ENCODE measurements around the gene COTL1. TPM values are rescaled to one million over a fixed set of nuclear protein-coding genes. Genes with fewer than 3 reads are reported as not detected.
A peak's percentile ranks its signal among the peaks of the same experiment; 100 is the strongest.

COTL1 gene
- total and polyA plus RNA-seq, 2 of the 13 experiments (the other 11 are each of a cell fraction or from before 2014, with no cell fraction given): 8.7 to 16.9 TPM

DNA sequence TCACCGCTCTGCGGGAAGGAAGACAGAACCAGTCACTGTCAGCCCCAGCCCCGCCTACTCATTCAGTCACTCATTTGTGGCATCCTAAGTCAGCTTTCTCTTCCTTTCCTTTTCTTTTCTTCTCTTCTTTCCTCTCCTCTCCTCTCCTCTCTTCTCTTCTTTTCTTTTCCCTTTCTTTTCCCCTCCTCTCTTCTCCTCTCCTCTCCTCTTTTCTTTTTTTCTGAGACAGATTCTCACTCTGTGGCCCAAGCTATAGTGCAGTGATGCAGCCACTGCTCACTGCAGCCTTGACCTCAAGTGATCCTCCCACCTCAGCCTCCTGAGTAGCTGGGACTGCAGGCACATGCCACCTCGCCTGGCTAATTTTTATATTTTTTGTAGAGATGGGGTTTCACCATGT, 19.8 kb upstream of the COTL1 start:
- ATAC-seq (no peak), DNase-seq (ENCODE audit: low spot score) (no peak), FAIRE-seq (no peak)
- 0 out of 2 replicates have a peak overlapping the region, but pooled peaks have one; percentile 9 for H3K4me2 ChIP-seq (ENCODE audit: low read depth, low read length)
- ChIA-PET POLR2A (interaction anchor here (1.2 kb wide), 1 partner anchor 11 kb away, joined by 3 read pairs; the partner anchor contains the start of gene KLHL36), CTCF (ENCODE audit: low intra/inter-chr PET ratio, low total read pairs) (no interaction called here)
- H3K27ac ChIP-seq (ENCODE audit: extremely low read length, insufficient read depth, low read length): no peak overlapping the region
- no peaks in the 10 kb centered on the region for H3K9me3 ChIP-seq (ENCODE audit: low read length)
- H3K79me2 ChIP-seq (ENCODE audit: insufficient read depth, low read length): no peaks in the 10 kb centered on the region
- H3K36me3 ChIP-seq (replicated peaks in 1 of 2; ENCODE audit: control insufficient read depth in 1 of 2, insufficient read depth in 2 of 2, low read length in 2 of 2): no peaks in the 10 kb centered on the region
- BruUV-seq (replicated peaks): no TSS peak
- 0 out of 5 replicates have a peak, but pooled peaks cover 0 to 13% of the 10 kb centered on the region in 2 experiments for H3K27me3 ChIP-seq (ENCODE audit: control insufficient read depth in 1 of 2, insufficient read depth in 2 of 2, low read length in 2 of 2)
- intact Hi-C loops (cut with micrococcal nuclease; ENCODE audit: unreplicated experiment) (no loop called here), in situ Hi-C loops (cut with HindIII; ENCODE audit: extremely low pct_ligation_motif_present, low pct_unique_long_range_greater_than_20kb) (no loop called here)
- H2AFZ ChIP-seq (ENCODE audit: low read length): no peak overlapping the region
- WGBS (ENCODE audit: low lambda C conversion rate): 47% methylated on average over 4 of the region's 4 CpGs
- H3K4me1 ChIP-seq (ENCODE audit: insufficient read depth, low read length): peaks cover 48% of the 10 kb centered on the region
- no peak overlapping the region for H3K4me3 ChIP-seq (replicated peaks in 1 of 3; ENCODE audit: insufficient read depth in 1 of 3, low read depth in 2 of 3, low read length in 3 of 3)
- H4K20me1 ChIP-seq (ENCODE audit: insufficient read depth, low read length): no peaks in the 10 kb centered on the region
- no peak overlapping the region for H3K9ac ChIP-seq (ENCODE audit: insufficient read depth, low read depth, low read length)
- no peak for TF ChIP-seq SAP130 (CRISPR knock-in tag; IDR thresholded peaks at IDR 0.05; ENCODE audit: low read depth)
- TF ChIP-seq, protein P1, sequence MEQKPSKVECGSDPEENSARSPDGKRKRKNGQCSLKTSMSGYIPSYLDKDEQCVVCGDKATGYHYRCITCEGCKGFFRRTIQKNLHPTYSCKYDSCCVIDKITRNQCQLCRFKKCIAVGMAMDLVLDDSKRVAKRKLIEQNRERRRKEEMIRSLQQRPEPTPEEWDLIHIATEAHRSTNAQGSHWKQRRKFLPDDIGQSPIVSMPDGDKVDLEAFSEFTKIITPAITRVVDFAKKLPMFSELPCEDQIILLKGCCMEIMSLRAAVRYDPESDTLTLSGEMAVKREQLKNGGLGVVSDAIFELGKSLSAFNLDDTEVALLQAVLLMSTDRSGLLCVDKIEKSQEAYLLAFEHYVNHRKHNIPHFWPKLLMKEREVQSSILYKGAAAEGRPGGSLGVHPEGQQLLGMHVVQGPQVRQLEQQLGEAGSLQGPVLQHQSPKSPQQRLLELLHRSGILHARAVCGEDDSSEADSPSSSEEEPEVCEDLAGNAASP (CRISPR knock-in tag; IDR thresholded peaks at IDR 0.05; ENCODE audit: borderline replicate concordance): peak; percentile 55; the same call in 1 of the 2 replicates
- TF ChIP-seq TCF7 (IDR thresholded peaks at IDR 0.05; ENCODE audit: low read depth): no peak
- TF ChIP-seq PRMT3 (CRISPR knock-in tag; IDR thresholded peaks at IDR 0.05; ENCODE audit: borderline replicate concordance, low read depth): no peak
- TF ChIP-seq REPIN1 (CRISPR knock-in tag; IDR thresholded peaks at IDR 0.05; ENCODE audit: borderline replicate concordance, low read depth): no peak
- TF ChIP-seq CERS6 (CRISPR knock-in tag; IDR thresholded peaks at IDR 0.05): no peak
- no peak for TF ChIP-seq RXRB (CRISPR knock-in tag; IDR thresholded peaks at IDR 0.05; ENCODE audit: borderline replicate concordance)
- TF ChIP-seq NR2F2 (IDR thresholded peaks at IDR 0.05; ENCODE audit: borderline replicate concordance, low read depth): no peak
- TF ChIP-seq, protein P2, sequence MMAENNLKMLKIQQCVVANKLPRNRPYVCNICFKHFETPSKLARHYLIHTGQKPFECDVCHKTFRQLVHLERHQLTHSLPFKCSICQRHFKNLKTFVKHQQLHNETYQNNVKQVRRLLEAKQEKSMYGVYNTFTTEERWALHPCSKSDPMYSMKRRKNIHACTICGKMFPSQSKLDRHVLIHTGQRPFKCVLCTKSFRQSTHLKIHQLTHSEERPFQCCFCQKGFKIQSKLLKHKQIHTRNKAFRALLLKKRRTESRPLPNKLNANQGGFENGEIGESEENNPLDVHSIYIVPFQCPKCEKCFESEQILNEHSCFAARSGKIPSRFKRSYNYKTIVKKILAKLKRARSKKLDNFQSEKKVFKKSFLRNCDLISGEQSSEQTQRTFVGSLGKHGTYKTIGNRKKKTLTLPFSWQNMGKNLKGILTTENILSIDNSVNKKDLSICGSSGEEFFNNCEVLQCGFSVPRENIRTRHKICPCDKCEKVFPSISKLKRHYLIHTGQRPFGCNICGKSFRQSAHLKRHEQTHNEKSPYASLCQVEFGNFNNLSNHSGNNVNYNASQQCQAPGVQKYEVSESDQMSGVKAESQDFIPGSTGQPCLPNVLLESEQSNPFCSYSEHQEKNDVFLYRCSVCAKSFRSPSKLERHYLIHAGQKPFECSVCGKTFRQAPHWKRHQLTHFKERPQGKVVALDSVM (CRISPR knock-in tag; IDR thresholded peaks at IDR 0.05): peak; percentile 59; the same call in 1 of the 2 replicates
- TF ChIP-seq HNF1A (IDR thresholded peaks at IDR 0.05; ENCODE audit: low read depth): no peak
- no peak for TF ChIP-seq HNF1A (CRISPR knock-in tag; IDR thresholded peaks at IDR 0.05; ENCODE audit: borderline replicate concordance)
- no peak for TF ChIP-seq SYNCRIP (IDR thresholded peaks at IDR 0.05; ENCODE audit: insufficient read depth, low read depth, low read length)
- TF ChIP-seq WIZ (CRISPR knock-in tag; IDR thresholded peaks at IDR 0.05): no peak
- TF ChIP-seq ZNF121 (CRISPR knock-in tag; IDR thresholded peaks at IDR 0.05): no peak
- 0 out of 2 replicates have a peak, but pooled peaks have one; percentile 40 for TF ChIP-seq JUNB (CRISPR knock-in tag; IDR thresholded peaks at IDR 0.05; ENCODE audit: borderline replicate concordance)
- TF ChIP-seq HOXD1 (CRISPR knock-in tag; IDR thresholded peaks at IDR 0.05): no peak
